ENCODE results near the gene NPHS1.

Gene NPHS1

GRCh38 chr19:35787227-35787799, 65.0 kb downstream of the NPHS1 start:
- DNase-seq (ENCODE audit: low read depth) = no peak

GRCh38 chr19:35786299-35787160, 65.8 kb downstream of the NPHS1 start:
- no peak for DNase-seq (ENCODE audit: low read depth)

GRCh38 chr19:35785339-35785627, 67.0 kb downstream of the NPHS1 start:
- no peak for DNase-seq (ENCODE audit: low read depth)

GRCh38 chr19:35784503-35785338, 67.6 kb downstream of the NPHS1 start:
- DNase-seq (ENCODE audit: low read depth) = no peak

GRCh38 chr19:35783469-35784434, 68.6 kb downstream of the NPHS1 start:
- no peak for DNase-seq (ENCODE audit: low read depth)

- no peak for DNase-seq (ENCODE audit: low read depth)
Measured at GRCh38 chr19:35782589-35782988, 69.7 kb downstream of the NPHS1 start.

- DNase-seq (ENCODE audit: low read depth) = no peak
Measured at GRCh38 chr19:35781650-35782049, 70.7 kb downstream of the NPHS1 start.

GRCh38 chr19:35780717-35781116, 71.6 kb downstream of the NPHS1 start:
- DNase-seq (ENCODE audit: low read depth) = no peak

GRCh38 chr19:35780058-35780457, 72.2 kb downstream of the NPHS1 start:
- no peak for DNase-seq (ENCODE audit: low read depth)

GRCh38 chr19:35779033-35779432, 73.3 kb downstream of the NPHS1 start:
- DNase-seq (ENCODE audit: low read depth) = no peak

- no peak for DNase-seq (ENCODE audit: low read depth)
Measured at GRCh38 chr19:35777961-35778360, 74.3 kb downstream of the NPHS1 start.

GRCh38 chr19:35777086-35777841, 75.0 kb downstream of the NPHS1 start:
- no peak for DNase-seq (ENCODE audit: low read depth)

GRCh38 chr19:35776102-35776788, 76.1 kb downstream of the NPHS1 start:
- DNase-seq (ENCODE audit: low read depth) = no peak

Data from HS-5 (cell line).